HFF-Myc (cell line): ENCODE measurements around the gene CLIP3.
"Not testable (repeated sequence)": the region's sequence is repeated elsewhere in the genome, so short reads cannot be mapped to it uniquely, and the experiment has no call there.

Experiments
- DNase-seq: peaks from one replicate; pipeline ENCODE4 v3.0.0-alpha.2; 2011; ENCODE audit warnings: low read depth; ENCODE audit errors: extremely low read depth
- H3K4me3 ChIP-seq: replicated peaks from 2 replicates; pipeline ENCODE4 v1.5.1; 2011; ENCODE audit warnings: low read depth, mild to moderate bottlenecking, control low read depth, low read length
- CTCF ChIP-seq: IDR thresholded peaks from 2 replicates; pipeline ENCODE4 v1.5.1; 2012; ENCODE audit warnings: mild to moderate bottlenecking, low read depth, low read length, control low read depth; ENCODE audit errors: missing control alignments

CLIP3 gene

GRCh38 chr19:36046443-36047050 is 13.9 kb upstream of the CLIP3 start:
- DNase-seq, result no peak
- no peak overlapping the region for H3K4me3 ChIP-seq
- no peak for TF ChIP-seq CTCF

GRCh38 chr19:36043952-36044351 is 11.3 kb upstream of the CLIP3 start:
- no peak overlapping the region for H3K4me3 ChIP-seq
- DNase-seq, result no peak
- no peak for TF ChIP-seq CTCF

GRCh38 chr19:36041831-36042230 is 9.2 kb upstream of the CLIP3 start:
- no peak overlapping the region for H3K4me3 ChIP-seq
- peak; percentile 38 for DNase-seq
- TF ChIP-seq CTCF, result no peak

- DNase-seq, H3K4me3 ChIP-seq: not testable (repeated sequence)
Measured at GRCh38 chr19:36041092-36041491, 8.4 kb upstream of the CLIP3 start.

GRCh38 chr19:36040495-36040894 is 7.8 kb upstream of the CLIP3 start:
- no peak for TF ChIP-seq CTCF
- no peak for DNase-seq
- H3K4me3 ChIP-seq, result no peak overlapping the region

GRCh38 chr19:36031308-36031707 is 1.4 kb downstream of the CLIP3 start:
- no peak for DNase-seq
- TF ChIP-seq CTCF, result no peak
- no peak overlapping the region for H3K4me3 ChIP-seq

- no peak for DNase-seq
- TF ChIP-seq CTCF, result no peak
- H3K4me3 ChIP-seq, result no peak overlapping the region
Measured at GRCh38 chr19:36030264-36031148, 2.2 kb downstream of the CLIP3 start.
